Iris pigment epithelial cell (primary cell): ENCODE results near the gene MDP1.

ENCODE experiments used
- DNase-seq: peaks from one replicate; pipeline ENCODE4 v3.0.0-alpha.2; 2011; ENCODE audit warnings: low read depth

MDP1 gene

DNA sequence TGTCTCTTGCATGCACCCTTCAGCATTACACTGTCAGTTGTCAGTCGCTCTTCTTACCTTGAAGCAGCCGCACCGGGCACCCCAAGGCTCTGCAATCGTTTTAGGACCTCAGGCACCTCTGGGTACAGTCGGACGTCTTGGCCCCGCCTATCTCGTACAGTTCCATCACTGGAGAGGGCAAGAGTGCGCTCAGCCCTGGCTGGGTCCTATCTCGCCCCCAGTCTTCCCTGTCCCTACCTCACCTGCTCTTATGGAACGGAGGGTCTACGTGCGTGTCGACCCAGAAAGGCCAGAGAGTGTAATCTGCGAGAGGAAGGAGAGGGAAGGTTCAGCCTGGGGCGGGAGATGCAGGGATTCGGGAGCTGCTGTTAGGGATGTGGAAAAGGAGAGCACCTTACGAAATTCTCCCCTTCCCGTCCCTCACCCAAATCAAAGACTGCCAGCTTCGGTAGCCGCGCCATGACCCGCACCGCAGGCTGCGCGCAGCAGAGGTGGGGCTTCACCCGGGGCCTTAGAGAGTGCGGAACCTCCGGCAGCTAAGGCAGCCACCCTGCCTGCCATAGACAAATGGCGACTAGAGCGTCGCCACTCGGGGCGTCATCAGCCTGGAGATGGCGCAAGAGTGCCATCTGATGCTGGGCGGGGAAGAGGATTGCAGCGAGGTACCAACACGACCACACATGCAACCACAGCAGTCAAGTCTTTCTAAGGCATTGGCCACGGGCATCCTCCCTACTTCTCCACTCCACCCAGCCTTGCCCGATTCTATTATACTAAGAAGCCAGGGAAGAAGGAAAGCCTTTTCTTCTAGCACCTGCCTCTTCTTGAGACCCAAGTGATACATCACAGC, at the start of gene MDP1:
MDP1 (minus strand) TSS at position 572 of the 850 bp plus-strand sequence; CDS start at position 461, 111 bp downstream.
- DNase-seq = peak; percentile 82

DNA sequence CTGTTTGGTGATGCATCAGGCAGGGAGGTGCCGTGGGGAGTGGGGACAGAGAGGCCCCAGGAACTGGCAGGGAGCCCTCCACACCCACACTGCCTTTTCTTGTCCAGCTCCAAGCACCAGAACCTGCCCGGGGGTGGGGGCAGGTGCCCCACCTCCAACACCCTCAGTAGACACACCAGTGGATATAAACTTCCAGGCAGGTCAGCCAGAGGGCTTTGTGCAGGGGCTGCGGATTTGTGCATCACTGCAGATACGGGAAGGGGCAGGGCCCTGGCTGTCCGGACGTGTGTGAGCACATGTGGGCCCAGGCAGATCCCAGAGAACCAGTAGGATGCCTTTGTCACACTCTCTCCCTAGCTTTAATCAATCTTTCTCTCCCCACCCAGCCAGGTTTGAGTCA, 48.4 kb upstream of the MDP1 start:
- DNase-seq = no peak

DNA sequence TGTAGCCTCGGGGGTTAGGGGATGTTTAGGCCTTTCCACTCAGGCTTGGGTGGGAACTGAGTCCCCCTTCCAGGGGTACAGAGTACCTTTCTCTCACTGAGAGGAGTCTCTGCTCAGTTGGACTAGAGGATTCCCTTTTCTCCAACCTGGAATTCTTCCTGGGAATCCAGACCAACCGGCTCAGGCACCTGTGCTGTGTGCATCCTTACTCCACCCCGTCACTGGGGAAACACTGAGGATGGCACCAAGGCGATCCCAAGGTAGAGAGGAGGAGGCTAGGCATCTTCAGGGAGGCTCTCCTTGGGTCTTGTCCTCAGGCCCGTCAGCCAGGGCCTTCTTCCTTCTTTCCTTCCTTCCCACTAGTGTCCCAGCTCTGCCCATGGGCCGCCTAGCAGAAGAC, 48.0 kb upstream of the MDP1 start:
- DNase-seq = no peak

DNA sequence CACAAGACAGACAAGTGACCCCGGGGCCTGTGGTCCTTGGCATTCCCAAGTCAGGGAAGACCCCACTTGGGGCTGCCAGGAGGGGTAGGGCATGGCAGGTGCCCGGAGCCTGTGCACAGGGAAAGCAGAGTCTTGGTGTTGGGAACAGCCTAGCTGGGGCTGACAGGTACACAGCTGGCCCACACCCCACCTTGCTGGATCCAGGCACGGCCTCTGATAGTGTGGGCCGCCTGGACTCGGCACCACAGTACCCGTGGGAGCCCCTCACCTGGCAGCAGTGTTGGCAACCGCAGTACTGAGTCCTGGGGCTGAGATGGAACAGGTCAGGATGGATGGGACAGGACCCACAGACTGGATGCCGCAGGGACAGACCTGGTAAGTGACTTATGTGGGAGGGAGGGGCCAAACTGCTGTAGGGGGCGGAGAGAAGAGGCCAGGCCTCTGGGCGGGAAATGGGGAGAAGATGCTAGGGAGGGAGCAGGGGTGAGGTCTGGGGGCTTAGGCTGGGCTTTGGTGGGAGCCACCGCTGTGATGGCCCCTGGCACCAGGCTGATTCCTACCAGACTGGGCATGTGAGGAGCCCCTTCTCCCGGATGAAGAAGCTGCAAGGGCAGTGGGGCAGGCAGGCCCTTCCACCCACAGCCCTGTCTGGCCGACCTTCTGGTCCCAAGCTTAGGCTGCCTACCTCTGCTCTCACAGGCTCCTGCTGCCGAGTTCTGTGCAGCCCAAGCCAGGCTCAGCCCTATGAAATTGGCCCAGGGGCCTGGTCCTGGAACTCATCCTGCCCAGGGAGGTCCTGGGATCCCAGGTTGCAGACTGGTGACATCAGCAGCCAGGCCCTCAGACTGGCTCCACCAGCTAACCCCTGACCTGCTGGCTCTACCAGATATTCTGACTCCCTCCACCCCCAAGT, 47.2 kb upstream of the MDP1 start, which contains the start of gene TGM1:
TGM1 (minus strand) TSS at position 357 of the 913 bp plus-strand sequence. CDS start 825 bp downstream, outside the sequence.
- DNase-seq = no peak

DNA sequence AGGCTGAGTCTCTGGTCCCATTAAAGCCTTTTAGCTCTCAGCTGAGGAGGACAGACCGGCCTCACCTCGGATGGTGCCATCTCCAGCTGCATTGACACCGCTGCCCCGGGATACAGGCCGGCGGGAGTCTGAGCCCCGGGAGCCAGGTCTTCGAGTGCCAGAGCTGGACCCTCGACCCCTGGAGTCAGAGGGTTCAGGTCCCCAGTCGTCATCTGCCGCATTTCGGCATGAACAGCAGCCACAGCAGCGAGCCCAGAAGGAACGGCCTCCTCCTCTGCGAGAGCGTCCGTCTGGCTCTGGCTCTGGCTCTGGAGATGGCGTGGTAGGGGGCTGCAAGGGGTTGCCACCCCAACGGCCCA, 46.1 kb upstream of the MDP1 start:
- no peak for DNase-seq

DNA sequence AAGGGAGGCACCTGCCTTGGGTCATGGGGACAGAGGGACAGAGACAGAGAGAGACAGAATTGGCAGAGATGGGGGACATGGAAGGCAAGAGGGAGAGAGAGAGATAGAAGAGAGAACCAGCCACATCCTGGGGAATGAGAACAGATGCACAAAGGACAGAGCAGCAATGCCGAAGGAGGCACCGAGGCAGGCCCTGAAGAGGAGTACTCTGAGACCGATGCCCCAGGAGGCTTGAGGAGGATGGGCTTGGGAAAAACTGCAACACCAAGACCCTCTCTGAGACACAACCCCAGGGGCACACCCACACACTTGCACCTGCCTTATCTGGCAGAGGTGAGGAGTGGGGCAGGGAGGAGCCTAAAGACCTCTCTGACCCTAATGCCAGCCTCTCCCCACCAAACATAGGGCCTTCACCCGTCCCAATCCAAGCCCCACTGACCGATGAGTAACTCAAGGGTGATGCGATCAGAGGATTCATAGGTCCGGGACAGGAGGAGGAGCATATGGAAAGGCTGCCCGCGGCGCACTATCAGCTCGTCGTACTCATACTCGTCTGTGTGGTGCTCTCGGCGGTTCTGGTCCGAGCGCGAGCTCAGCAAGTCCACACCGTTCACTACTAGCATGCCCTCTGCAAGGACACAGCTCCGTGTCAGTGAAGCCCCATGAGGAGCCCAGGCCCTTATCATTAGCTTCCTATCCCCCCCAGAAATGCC, 45.5 kb upstream of the MDP1 start:
- DNase-seq = no peak

DNA sequence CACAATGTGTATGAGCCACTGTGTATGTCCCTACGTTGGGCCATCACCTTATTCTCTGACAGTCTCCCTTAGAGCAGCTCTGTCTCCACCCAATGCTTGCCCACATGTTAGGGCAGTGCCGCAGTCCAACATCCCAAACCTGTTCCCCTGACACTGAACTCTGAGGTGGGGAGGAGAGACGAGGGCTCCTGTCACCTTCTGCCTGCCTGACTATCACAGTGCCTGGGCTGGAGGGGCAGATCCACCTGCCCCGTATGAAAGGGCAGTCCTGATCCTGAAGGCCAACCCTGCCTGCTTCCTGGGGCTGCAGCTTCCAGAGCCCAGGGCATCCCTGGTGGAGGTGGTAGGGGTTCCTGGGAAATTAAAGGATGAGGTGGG, 44.9 kb upstream of the MDP1 start:
- no peak for DNase-seq

DNA sequence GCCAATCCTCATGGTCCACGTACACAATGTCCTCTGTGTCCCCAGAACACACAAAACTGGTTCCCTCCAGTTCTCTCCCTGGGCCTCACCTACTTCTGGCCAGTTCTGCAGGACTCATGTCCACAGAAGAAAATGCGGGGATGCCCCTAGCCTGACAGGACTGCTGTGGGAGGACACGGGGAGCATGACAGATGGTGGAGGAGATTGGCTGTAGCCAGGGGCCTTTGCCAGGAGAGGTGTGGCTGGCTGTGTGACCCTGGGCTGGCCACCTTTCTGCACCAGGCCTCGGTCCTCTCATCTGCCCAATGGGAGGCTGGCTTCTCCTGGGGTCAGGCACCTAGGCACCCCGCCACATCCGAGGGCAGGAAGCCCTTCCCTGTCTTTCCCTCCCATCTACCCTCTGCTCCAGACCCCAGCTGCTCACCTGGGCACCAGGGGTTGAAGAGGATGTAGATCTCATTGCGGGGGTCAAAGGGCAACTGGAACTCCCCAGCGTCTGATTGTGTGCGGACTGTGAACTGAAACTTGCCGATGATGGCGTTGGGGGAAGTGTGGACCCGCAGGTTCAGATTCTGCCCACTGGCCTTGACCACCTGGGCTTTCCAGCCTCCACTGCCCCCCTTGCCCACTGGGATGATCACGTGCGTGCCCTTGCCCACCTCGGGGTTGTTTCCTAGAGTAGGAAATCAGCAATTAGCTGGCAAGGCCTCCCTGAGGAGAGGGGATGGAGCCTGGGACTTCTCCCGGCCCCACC, 44.3 kb upstream of the MDP1 start:
- DNase-seq = no peak

DNA sequence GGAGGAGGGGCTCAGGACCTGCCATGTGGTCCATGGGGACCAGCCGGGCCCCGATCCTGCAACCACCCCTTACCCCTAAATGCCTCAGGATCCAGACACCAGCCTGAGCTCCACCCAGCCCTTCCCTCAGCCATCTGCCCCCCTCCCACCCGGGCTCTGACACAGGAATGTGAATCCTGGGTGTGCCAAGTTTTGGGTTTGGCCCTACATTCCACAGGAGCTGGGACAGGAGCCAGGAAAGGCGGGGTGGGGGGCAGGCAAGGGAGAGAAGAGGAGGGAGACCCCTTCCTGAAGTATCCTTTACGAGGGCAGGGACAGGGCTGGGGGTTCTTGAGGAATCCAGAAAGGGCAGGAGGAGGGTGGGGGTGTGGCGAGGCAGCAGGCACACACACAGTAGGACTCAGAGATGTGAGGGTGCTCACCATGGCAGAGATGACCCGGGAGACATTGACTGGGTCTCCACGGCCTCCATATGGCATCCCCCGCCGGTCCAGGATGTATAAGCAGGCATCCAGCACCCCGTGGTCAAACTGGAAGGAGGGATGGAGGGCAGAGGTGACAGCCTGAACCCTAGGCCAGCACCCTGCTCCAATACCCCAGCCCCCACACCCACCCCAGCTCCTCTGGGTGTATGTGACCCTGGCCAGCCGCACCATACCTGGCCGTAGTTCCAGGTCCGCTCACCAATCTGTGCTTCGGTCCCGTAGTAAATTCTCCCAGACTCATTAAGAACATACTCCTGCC, 43.6 kb upstream of the MDP1 start:
- DNase-seq = peak; percentile 30

DNA sequence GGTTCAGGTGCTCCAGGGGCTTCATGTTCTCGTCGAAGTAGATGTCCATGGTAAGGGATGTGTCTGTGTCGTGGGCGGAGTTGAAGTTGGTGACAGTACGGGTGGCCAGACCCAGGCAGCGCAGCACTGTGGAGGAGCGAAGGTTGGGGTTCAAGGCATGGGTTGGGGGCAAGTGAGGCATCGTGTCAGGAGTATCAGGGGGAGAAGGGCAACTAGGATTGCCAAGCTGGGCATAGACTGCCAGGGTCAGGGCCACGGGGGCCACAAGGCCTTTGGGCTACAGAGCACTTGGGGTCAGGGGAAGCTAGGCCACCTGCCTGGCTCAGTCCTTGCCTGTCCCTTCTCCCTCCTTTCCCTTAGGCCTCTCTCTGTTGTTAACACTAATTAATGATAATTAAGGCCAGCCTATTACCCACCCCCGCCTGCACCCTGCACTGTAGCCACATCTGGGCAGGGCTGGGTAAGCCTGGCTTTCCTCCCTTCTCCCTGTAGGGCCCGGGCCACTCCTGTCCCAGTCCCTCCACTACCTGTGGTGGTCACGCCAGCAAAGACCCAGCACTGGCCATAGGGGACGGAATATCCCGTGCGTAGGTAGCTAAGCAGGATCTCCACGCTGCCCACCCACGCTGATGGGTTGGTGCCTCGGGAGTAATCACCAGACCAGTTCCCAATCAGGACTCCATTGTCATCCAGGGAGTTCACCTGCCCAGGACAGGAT, 42.8 kb upstream of the MDP1 start:
- no peak for DNase-seq

DNA sequence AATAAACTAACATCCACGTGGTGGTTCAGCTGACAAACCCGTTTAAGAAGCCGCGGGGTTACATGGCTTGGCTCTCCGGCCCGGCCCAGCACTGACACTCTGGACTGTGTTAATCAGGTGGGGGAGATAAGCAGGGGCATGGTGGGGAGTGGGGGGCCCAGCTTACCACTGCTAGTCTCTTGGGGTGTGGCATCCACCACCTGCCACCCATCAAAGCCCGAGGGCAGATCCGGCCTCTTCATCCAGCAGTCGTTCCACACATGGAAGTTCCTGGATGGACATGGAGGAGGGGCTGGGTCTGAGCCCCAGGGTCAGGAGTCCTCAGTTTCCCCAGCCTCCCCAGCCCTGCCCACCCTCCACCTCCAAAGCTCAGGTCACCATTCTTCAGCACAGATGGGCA, 42.3 kb upstream of the MDP1 start:
- DNase-seq = no peak

DNA sequence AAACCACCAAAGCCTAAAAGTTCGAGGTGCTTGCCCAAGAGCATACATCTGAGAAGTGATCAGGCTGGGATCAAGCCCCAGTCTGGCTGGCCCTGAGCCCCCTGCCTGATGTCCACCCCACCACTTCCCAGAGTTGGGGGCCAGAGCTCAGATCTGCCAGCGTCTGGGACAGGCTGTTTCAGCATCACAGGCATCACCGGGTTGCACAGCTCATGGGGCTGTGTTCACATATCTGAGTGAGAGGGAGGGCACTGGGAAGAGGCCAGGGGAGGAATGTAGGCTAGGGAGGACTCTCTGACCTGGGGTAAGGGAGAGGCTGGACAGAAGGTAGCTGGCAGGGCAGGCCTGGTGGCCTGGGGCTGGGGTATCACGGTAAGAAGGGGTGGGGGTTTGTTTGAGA, 41.1 kb upstream of the MDP1 start:
- DNase-seq = no peak

DNA sequence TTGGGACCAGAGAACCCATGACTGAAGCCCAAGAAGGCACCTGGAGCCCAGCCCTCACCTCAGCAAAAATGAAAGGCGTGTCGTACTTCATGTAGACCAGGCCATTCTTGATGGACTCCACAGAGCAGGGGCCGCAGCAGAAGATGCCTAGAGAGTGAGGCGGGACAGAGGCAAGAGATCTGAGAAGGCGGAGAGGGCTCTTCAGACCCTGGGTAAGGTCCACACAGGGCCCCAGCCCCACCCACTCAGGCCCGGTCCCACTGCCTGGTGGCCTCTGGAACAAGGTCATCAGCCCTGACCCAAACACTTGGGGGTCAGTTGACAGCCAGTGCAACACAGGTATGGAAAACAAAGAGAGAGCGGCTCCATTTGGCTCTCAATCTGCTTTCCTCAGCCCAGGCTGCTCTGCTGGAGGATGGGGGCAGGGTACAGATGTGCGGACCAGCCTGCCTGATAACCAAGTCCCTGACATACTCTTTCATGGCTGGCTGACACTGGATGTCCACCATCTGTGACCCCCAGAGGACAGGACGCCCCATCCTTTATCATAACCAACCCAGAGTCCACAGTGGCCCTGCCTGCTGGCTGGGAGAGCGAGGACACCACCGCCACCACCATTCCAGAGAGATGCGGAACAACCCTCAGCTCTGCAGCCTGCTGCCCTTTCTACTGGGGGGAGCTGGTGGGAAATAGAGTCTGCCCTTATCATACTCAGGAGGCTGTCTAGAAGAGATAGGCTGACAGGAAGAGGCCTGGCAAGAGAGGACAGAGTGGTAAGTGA, 40.3 kb upstream of the MDP1 start:
- no peak for DNase-seq

DNA sequence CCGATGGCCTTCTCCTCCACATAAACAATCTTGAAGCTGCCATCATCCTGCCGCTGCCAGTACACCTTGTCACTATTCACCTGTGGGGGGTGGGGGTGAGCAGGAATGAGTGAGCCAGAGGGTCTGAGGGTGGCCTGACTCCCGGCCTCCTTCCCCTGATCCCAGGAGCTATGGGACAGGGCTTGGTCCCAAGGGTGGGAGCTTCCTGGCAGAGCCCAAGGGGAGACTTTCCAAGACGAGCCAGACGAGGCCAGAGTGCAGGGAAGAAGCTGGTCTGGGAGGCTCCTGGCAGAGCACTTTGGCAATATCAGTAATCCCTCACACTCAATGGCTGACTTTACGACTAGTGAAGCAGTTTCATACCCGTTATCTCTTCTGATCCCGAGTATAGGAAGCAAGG, 39.6 kb upstream of the MDP1 start:
- no peak for DNase-seq

DNA sequence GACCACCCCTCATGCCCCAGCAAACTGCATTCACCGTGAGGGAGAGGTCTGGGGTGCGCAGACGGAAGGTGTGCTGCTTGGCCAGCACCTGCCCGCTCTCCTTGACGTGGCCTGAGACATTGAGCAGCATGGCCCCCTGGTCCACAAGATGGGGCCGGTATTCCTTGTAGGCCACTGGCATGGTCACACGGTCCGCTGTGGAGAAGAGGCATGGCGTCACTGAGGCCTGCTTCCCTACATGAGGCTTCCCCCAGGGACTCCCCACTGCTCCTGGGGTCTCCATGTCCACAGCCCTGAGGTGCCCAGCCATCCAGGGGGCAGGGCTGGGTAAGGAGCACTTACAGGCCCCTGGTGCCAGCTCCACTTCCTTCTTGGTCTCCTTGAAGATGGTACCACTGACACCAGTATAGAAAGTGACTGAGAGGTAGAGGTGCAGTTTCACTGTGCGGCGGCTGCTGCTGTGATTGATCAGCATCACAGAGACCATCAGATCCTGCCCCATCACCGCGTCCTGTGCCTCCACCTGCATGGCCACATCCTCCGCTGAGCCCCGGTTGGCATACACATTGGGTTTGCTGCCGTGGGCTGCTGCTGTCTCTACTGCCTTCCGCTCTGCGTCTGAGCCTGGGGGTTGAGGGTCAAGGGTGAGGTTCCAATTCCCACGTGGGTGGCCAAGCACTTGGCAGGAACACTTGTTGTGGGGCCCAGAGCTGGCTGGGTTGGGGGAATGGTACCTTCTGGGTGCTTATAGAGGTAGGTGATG, 38.9 kb upstream of the MDP1 start:
- no peak for DNase-seq

DNA sequence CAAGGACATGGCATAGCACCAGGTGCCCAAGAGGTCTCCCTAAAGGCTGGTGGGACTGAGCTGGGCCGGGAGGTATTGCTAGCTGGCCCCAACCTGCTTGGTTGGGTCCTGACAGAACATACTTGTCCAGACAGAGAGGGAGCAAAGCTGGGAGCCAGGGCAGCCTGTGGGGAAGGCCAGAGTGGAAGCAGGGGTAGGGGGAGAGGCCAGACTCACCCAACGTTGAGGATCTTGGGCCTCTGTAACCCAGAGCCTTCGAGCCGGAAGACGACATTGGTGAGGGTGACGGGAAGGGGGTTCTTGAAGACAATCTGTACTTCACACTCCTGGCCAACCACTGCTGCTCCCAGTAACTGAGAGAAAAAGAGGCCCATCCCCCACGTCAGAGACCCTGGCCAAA, 38.1 kb upstream of the MDP1 start:
- DNase-seq = no peak

DNA sequence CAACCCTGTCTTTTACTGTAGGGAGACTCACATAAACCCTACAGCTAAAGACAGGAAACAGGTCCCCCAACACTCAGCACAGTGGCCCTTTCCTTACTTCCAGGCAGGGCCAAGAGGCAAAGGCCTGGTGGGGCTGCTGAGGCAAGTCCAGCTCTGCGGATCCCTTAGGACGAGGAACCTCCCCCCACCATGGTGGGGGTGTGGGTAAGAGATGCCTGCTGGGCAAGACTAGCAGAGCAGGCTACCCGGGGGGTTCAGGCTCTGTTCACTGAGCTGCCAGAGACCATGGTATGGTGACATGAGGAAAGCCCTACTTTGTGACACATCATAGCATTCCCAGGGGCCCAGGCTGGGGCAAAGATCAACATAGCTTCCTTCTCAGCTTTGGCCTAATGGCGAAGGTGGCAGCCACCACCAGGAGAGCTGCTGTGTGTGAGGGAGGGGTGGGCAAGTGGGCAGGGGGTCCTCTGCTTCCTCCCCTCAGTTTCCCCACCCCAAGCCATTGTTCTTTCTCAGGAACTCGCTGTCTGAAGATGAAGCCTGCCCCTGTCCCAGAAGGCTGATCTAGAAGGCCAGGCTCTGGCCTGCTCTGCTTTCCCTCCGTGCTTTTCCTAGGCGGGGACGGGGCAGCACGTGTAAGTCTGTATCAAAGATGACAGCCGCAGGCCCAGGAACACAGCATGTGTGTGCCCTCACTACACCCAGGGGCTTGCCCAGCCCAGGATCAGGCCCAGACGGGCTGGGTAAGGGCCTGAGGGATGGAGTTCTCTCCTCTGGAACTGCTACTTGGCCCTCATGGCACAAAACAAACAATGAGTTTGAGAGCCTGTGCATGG, 36.6 kb upstream of the MDP1 start:
- DNase-seq = no peak

DNA sequence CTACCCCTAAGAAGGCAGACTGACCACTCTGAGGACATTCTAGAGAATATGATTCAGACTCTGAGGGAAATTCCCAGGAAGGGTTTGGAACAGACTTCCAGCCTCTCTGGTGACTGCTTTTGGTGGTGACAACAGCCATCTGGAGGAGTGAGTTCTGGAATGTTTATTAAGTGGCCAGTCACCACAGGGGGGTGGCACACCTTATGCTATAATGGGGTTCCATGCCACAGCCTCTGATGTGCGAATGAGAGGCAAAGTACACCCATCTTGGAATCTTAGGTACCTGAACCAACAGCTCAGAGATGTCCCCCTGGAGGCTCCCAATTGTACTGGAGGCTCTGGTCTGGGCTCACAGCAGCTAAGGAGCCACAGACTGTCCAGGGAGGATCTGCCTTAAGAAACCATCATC, 36.0 kb upstream of the MDP1 start:
- DNase-seq = peak; percentile 33
